ENCODE data around the gene ARHGAP28.

GRCh38 chr18:6955304-6955703 is 225.8 kb downstream of the ARHGAP28 start:
- TF ChIP-seq POLR2A (IDR thresholded peaks at IDR 0.05) (no peak), CTCF (IDR thresholded peaks at IDR 0.05) (no peak)

Data from body of pancreas (tissue), 4 donors.